COLO829 (cell line): ENCODE measurements around the gene NUP85.
A peak's percentile ranks its signal among the peaks of the same experiment; 100 is the strongest.
"Not testable (repeated sequence)": the region's sequence is repeated elsewhere in the genome, so short reads cannot be mapped to it uniquely, and the experiment has no call there.

Experiments
- DNase-seq: peaks from one replicate; pipeline ENCODE4 v3.0.0; 2012; ENCODE audit warnings: low spot score

The NUP85 gene

DNA sequence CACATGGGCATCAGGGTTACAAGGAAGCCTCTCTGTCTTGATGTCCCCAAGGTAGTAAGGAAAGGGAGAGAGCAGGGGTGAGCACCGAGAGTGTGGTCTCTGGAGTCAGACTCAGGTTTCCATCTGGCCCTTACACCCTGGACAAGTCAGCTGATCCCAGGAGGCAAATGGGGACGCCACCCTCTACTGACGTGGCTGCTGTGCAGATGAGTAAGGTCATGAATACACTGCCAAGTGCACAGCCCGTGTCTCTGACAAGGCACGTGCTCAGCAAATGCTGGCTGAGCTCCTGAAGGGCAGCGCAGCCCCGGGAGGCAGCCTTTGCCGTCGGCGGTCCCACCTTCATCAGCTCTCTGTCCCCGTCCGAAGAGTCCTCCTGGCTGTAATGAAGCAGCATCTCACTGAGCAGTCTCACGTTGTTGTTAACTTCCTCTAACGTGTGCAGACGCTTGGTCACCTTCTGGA lies 36.5 kb downstream of the NUP85 start:
- DNase-seq: no peak

DNA sequence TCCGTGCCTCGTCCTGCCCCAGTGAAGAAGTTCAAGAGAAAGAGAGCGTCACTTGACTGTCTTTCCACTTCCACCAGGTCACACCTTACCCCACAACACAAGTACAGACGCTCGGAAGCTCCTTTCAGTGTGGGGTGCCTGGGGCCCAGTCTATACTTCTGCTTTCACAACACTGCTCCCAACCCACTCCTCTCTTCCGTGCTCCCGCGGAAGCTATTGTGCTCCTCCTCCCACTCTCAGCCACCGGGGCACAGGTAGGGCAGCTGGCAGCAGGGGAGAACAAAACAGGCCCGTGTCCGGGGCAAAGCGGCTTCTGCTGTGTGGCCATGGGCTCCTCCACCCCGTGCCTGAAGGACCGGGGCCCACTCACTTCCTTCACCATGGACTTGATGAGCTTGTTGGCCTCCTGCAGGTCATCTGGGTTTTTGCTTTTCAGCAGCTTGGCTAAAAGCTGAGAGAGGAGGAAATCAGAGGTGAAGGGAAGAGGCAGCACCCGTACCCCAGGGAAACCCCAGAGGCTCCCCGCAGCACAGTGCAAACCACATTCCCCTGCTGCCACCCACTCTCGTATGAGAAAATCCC lies 37.1 kb downstream of the NUP85 start:
- DNase-seq: no peak

DNA sequence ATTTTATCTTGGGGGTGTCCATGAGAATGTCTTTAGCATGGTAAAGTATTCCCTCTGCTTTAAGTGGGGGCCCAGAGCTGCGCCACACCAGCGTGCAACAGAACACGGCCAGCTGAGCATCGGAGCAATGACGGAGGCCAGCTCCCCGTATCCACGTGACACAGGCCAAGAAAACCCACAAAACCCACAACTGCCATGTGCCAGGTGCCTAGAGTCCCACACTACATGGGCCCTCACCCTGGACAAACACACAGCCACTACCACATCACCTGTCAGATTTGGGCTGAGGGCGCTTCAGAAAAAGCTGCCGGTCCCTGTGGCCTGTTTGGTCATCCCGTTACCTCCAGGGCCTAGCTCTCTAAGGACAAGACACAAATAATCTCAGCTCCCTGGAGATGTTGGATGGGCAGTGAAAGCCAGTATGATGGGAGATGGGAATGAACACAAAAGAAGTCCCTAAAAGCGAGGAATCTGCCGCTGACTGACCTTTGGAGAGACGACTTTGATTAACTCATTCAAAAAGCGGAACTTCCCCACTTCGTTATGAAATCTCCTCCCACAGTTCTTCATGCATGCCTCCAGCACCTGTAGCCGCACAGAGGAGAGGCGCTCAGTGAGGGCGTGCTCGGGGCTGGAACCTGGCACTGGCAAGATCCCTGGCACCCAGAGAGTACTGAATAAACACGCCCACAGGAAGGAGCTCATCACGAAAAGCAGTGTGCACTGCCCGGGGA lies 38.8 kb downstream of the NUP85 start:
- DNase-seq: no peak

DNA sequence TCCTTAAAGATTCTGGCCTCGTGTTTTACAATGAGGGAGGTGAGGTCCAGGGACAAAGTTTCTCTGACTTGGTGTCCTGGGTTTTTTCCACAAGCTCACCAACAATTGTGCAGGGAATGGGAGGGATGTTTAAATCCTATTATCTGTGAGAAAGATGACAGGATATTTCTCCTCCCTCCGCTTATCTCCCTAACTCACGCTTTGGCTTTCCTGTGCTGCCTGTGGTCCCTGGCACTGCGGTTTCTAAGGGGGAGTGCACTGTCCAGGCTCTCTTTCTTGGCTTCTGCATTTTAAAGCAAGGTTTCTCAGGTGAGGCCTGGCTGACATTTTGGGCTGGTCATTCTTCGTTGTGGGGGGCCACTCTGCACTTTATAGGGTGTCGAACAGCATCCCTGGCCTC lies 39.5 kb downstream of the NUP85 start:
- no peak for DNase-seq

DNA sequence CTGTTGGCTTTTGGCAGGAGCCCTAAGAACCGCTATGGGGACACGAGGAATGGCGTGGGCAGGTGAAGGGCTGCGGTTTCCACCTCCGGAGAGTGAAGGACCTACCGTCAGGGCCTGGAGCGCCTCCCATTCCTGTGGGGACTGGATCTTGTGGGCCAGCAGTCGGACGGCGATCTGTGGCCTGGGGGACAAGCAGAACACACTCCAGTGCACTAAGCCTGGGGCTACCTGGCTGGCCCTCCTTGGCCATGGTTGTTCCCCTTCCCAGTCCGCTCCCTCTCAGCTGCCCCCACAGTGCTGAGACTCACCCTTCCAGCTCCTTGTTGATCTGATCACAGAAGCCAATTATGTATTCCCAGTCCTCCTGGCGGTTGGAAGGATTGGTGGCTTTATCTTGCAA lies 40.9 kb downstream of the NUP85 start:
- DNase-seq: no peak

DNA sequence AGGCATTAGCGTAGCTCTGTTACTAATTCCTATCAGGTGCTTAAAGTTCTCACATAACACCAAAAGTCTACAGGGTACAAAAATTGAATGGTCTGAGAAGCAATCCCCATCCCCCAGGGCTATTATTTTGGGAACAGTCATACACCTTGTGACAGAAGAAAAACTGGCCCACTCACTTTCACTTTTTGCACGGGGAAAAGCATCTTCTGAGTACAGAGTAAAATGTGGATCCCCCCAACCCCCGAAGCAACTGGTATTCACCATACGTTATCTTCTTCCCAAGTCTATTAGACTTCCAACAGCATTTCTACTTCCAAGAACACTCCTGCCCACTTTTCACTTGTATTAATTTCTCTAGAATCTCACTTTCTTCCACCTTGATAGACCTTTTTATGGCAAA lies 44.1 kb downstream of the NUP85 start:
- DNase-seq: no peak

DNA sequence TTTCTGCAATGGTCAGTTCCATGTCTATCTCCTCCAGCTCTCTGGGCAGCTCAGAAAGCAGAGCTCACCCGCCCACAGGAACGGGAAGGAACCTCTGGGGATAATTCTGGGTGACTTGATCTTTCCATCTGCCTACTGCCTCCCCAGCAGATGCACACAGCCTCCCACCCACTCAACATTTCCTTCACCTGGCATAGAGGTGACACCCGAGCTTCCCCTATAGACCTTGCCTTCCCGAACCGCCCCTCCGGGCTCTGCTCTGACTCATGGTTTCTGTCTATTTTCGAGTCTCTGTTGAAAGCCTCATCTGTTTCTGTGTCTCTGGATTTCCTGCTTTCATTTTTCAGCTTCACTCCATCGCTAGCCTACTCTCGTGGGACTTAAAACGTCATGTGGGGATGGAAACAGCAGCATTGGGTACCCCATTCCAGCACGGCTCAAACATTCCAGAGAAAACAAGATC lies 44.6 kb downstream of the NUP85 start:
- peak; percentile 92 for DNase-seq

DNA sequence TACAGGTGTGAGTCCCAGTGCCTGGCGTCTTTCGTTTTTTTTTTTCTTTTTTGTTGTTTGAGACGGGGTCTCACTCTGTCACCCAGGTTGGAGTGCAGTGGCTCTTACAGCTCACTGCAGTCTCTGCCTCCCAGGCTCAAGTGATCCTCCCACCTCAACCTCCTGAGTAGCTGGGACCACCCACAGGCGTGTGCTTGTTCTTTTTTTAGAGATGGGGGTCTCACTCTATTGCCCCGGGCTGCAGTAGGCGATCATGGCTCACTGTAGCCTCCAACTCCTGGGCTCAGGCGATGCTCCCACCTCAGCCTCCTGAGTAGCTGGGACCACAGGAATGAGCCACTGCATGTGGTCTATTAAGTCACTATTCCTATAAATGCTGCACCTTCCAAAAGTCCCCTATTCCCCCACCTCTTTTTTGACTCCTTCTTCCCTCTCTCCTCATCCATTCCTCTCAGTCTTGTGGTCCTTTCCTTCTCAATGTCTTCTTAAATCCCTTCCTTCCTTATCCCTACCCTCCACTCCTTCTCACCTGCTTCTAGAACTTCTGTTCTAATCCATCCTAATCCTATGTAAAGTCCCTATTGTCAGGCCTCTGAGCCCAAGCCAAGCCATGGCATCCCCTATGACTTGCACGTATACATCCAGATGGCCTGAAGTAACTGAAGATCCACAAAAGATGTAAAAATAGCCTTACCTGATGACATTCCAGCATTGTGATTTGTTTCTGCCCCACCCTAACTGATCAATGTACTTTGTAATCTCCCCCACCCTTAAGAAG lies 46.7 kb downstream of the NUP85 start:
- DNase-seq: no peak

DNA sequence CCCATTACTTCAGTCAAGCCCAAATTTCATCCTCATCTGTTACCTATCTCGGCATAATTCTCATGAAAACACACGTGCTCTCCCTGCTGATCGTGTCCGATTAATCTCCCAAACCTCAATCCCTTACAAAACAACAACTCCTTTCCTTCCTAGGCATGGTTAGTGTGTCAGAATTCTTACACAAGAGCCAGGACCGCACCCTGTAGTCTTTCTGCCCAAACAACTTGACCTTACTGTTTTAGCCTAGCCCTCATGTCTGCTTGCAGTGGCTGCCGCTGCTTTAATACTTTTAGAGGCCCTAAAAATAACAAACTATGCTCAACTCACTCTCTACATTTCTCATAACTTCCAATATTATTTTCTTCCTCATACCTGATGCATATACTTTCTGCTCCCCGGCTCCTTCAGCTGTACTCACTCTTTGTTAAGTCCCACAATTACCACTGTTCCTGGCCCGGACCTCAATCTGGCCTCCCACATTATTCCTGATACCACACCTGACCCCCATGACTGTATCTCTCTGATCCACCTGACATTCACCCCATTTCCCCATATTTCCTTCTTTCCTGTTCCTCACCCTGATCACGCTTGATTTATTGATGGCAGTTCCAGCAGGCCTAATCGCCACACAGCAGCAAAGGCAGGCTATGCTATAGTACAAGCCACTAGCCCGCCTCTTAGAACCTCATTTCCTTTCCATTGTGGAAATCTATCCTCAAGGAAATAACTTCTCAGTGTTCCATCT lies 50.6 kb downstream of the NUP85 start:
- not testable (repeated sequence) for DNase-seq

DNA sequence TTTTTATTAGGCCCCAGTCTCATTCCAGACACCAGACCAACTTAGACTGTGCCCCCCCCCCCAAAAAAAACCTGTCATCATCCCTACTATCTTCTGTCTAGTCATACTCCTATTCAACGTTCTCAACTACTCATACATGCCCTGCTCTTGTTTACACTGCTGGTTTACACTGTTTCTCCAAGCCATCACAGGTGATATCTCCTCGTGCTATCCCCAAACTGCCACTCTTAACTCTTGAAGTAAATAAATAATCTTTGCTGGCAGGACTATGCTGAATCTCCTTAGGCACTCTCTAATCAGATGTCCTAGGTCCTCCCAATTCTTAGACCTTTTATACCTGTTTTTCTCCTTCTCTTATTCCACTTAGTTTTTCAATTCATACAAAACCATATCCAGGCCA lies 51.7 kb downstream of the NUP85 start:
- not testable (repeated sequence) for DNase-seq

DNA sequence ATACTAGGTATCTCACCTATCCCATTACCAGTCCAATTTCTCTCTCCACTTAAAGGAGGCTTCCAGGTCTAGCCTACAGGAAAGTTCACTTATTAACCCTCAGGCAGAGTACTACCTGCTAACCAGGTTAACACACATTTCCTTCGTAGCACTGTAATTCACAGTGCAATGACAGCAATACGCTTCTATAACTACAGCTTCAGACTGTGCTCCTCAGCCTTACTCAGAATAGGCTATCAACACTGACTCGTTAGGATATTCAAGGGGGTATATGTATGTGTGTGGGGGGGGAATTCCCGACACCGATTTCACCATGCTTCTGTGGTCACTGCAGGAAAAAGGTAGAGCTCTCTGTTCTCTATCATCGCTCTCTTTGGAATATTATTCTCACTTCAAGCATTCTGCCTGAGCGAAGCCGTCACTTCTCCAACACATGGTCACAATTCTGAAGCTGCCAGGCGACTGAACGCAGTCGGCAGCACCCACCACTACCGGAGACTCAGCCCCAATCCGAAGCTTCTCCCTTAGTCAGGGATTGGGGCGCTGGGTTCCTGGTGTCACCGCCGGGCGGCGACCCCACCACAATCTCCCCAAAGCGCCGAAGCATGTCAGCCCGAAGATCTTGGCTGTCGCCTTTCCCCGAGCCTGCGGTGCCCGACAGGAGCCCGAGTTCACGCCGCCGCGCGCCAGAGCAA lies 55.3 kb downstream of the NUP85 start:
- DNase-seq: no peak

DNA sequence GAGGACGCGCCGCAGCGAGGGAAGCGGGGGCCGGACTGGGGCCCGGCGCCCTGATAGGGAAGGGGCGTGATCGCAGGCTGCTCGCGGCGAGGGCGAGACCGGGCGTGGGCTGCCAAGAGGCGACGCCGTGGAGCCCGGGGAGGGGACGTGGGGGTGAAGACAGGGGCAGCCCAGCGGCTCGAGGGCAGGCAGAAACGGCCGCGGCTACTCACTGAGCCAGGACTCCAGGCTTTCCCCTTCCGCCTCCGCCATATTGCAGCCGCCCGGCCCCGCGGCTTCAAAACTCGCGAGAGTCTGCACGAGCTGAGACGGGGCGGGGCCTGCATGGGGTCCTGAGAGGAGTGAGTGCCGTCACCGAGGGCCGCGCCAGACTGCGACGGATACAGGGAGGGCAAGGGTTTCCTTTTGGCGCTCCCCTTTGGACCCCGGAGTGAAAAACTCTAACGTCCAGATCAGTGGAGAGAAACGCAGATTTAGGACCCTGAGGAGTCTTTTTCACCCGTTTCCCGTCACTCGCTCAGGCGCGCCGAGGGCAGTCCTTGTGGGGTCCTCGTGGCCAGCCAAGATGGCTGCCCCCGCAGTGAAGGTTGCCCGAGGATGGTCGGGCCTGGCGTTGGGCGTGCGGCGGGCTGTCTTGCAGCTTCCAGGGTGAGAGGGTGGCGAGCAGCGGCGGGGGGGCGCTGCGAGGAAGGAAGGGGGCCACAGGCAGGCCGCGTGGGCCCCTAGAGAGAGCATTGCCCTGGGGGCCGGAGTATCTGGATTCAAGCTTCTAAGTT lies 56.0 kb downstream of the NUP85 start, which contains the start of the genes GGA3 and MRPS7:
Gene GGA3, minus strand, starts transcription at position 271 of the 776 bp plus-strand sequence. Its CDS starts 19 bp downstream, at position 252.
Gene MRPS7, plus strand, starts transcription at position 544 of the 776 bp plus-strand sequence. Its CDS starts 22 bp downstream, at position 566.
- peak; percentile 94 for DNase-seq

DNA sequence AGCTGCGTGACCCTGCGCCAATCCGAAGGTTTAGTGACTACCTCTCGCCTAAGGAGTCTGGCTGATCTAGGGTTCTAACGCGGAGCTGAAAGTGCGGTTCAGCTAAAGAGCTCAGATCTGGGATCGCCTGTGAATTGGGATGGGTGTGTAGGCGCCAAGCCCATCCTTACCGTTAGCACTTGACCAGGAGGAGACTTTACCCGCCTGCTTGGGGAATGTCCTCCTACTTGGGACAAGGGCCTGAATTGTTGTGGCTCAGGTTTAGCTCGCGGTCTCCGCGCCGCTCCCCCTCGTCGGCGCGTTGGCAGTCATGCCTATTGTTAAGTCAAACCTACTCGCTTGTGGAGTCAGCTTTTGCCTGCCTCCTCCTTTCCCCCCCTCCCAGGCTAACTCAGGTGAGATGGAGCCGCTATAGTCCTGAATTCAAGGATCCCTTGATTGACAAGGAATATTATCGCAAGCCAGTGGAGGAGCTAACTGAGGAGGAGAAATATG lies 56.7 kb downstream of the NUP85 start:
- DNase-seq: no peak

DNA sequence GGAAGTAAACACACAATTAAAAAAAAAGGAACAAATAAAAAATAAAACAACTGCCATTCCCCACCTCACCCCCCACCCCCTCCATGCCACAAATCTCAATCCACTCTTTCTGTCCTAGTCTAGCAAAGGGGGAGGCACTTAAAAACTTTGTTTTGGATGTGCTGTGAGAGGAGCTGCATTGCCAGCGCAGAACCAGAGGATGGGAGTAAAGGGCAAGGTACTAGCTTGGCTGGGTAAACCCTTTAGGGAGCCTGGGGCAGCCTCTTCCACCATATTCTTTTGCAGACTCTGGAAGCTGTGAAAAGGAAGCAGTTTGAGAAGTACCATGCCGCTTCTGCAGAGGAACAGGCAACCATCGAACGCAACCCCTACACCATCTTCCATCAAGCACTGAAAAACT lies 57.6 kb downstream of the NUP85 start:
- DNase-seq: no peak

DNA sequence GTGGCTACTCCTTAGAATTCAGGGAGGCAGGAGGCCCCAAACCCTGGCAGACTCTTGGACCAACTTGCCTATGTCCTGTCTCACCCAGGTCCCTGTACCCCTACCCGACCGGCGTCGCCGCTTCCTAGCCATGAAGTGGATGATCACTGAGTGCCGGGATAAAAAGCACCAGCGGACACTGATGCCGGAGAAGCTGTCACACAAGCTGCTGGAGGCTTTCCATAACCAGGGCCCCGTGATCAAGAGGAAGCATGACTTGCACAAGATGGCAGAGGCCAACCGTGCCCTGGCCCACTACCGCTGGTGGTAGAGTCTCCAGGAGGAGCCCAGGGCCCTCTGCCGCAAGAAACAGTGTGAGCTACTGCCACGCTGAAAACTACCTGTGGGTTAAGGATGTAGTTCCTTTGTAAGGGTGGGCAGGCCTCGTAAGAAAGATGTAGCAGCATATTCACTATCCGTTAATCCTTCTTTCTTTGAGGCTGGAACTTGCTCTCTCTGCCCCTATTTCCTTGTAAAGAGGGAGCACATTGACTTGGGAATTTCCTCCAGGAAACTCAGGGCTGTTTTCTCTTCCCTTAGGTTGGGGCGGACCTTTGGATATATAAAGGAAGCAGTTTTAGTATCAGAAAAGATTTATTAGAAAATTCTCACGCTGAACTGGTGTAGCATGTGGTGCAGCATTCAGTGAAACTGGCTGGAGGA lies 60.3 kb downstream of the NUP85 start:
- no peak for DNase-seq

DNA sequence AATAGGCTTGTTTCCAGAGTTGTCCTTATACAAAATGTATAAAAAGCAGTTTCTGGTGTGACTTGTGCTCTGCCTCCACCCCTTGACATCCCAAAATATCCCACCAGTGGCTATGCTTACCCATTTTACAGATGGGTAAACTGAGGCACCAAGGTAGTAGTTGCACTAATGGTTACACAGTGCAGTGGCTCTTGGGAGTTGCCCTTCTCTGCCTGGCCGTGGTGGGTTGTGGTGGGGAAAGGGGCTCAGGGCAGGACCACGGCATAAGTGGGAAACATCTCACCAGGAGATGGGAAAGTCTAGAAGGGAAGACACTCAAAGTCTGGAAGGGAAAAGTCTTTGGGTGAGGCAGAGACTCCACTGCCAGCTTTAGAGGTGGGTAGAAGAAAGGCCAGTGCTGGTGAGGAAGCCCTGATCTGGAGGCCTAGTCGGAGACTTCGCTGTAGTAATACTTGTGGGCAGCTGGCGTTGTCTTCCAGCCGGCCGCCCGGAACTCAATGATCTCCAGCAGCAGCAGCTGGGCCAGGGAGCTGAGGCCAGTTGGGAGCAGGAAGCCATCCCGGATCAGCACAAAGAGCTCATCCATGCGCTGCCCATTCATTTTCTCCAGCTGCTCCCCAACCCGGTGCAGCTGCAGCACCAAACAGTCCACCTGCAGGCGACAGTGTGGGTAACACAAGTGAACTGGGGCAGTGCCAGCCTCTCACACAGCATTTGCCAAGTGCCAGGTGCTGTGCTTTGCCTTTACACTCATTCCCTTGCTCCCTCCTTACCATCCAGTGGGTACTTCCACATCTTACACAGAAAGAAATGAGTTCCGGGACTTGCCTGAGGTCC lies 61.1 kb downstream of the NUP85 start:
- DNase-seq: no peak

DNA sequence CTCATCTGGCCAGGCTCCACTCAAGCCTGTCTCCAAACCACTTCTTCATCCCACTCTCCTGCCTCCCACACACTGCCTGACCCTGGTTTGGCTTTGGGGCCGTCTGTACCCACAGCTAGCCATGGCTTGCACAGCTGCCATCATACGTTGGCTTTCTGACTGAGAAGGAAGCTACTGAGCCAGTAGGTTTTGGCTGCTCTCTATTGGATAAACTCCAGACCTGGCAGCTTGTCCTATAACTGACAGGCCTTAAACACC lies 61.6 kb downstream of the NUP85 start:
- no peak for DNase-seq

DNA sequence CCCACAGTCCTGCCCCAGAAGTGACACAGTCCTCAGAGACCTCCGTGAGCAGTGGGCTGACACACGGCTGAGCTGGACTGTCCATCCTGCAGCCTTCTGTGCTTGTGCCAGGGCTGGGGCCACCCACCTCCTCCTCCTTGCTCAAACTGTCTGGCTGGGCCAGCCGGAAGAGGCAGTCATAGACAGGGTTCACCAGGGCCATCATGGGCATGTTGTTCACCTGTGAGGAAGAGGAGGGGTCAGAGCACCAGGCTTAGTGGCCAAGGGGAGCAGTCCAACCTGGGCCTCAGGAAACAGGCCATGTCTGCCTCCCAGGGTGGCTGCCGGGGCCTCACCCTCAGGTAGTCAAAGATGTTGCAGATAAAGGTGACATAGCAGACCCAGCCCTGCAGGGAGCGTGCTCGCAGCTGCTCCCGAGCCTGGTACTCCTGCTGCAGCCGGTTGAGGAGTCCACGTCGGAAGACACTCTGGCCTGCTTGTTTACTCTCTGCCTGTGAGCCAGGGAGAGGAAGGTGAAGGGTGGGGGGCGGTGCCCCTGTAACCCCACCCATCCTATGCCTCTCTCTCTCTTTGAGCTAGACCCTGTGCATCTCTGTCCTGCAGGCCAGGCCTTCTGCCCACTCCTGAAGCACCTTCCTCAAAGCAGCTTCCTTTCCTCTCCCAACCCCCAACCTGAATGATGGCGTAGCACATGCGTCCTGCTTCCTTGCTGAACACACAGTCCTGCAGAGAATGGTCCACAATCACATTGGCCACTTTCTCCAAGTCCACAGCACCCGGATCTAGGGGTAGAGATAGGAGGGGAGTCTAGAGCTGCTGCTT lies 62.1 kb downstream of the NUP85 start:
- DNase-seq: no peak
